Peyer's patch (tissue), 4 donors: ENCODE data around the gene DGKI.

Experiments
- CTCF ChIP-seq, 6 experiments: fragments of 450-650 bp in 4 of 6; fragments of 200-600 bp in 2 of 6; sonication (generic) in 1 of 6; IDR thresholded peaks; one replicate each; pipeline ENCODE4 v1.5.1; 2017 to 2019; ENCODE audit warnings: antibody characterized with exemption in 6 of 6, mild to moderate bottlenecking in 3 of 6, moderate library complexity in 1 of 6
- POLR2A ChIP-seq, 2 donors: fragments of 450-650 bp; IDR thresholded peaks; one replicate each; pipeline ENCODE4 v1.5.1; 2017; ENCODE audit warnings: antibody characterized with exemption in 2 of 2, mild to moderate bottlenecking in 2 of 2, moderate library complexity in 2 of 2

GRCh38 chr7:137658190-137658900, 188.4 kb downstream of the DGKI start:
- no peak for TF ChIP-seq CTCF (IDR thresholded peaks at IDR 0.05)
- TF ChIP-seq POLR2A (IDR thresholded peaks at IDR 0.05) = no peak
